GM04504 (cell line): ENCODE measurements around the gene ACTG1.

ENCODE experiments used
- DNase-seq: peaks from one replicate; pipeline ENCODE4 v3.0.0-alpha.2; 2012; ENCODE audit warnings: low read depth

The ACTG1 gene

GRCh38 chr17:81462506-81463125 is 50.0 kb downstream of the ACTG1 start:
- DNase-seq = no peak

- no peak for DNase-seq
These were observed 50.7 kb downstream of the ACTG1 start for GRCh38 chr17:81461607-81462500.

GRCh38 chr17:81460856-81461460 is 51.6 kb downstream of the ACTG1 start:
- DNase-seq = no peak
